Activated naive CD8-positive, alpha-beta T cell treated with anti-CD3 and anti-CD28 coated beads for 36 hours (primary cell): ENCODE measurements around the gene NYNRIN. TPM values are rescaled to one million over a fixed set of nuclear protein-coding genes. Genes with fewer than 3 reads are reported as not detected.

Experiments used
- DNase-seq: peaks from one replicate; pipeline ENCODE4 v3.0.0; 2021
- H3K27ac Mint-ChIP-seq: one replicate; pipeline ENCODE4 v1.8.0; 2022; ENCODE audit warnings: mild to moderate bottlenecking, moderate library complexity, mixed read lengths
- H3K27me3 Mint-ChIP-seq: one replicate; pipeline ENCODE4 v1.8.0; 2022; ENCODE audit warnings: mild to moderate bottlenecking, mixed read lengths
- H3K36me3 Mint-ChIP-seq: one replicate; pipeline ENCODE4 v1.8.0; 2021; ENCODE audit warnings: mild to moderate bottlenecking, mixed read lengths
- H3K4me1 Mint-ChIP-seq: one replicate; pipeline ENCODE4 v1.8.0; 2021; ENCODE audit warnings: mixed read lengths
- H3K4me3 Mint-ChIP-seq: one replicate; pipeline ENCODE4 v1.8.0; 2022; ENCODE audit warnings: mild to moderate bottlenecking, moderate library complexity, mixed read lengths
- H3K9me3 Mint-ChIP-seq: one replicate; pipeline ENCODE4 v1.8.0; 2022; ENCODE audit warnings: mixed read lengths
- total RNA-seq, 2 experiments: library from RNA; stranded (reverse); gene quantifications; one replicate each; pipeline ENCODE4 v1.2.3, GENCODE V29; 2021

The NYNRIN gene
- total RNA-seq, 2 experiments from 2014 or later = 0.08 to 0.10 TPM

- no peaks in the 10 kb centered on the region for H3K9me3 Mint-ChIP-seq
- no peak overlapping the region for H3K27ac Mint-ChIP-seq
- H3K36me3 Mint-ChIP-seq = peaks cover 10% of the 10 kb centered on the region
- peaks cover 38% of the 10 kb centered on the region for H3K4me1 Mint-ChIP-seq
- no peak for DNase-seq
- no peaks in the 10 kb centered on the region for H3K27me3 Mint-ChIP-seq
- no peak overlapping the region for H3K4me3 Mint-ChIP-seq
Observed at GRCh38 chr14:24426912-24427536, 28.2 kb downstream of the NYNRIN start.

- Mint-ChIP-seq H3K4me3 (peak overlapping the region; percentile 14), H3K4me1 (peaks cover 39% of the 10 kb centered on the region), H3K27me3 (no peaks in the 10 kb centered on the region), H3K27ac (peak overlapping the region; percentile 71), H3K36me3 (peaks cover 12% of the 10 kb centered on the region), H3K9me3 (no peaks in the 10 kb centered on the region)
- DNase-seq = no peak
Observed at GRCh38 chr14:24427537-24428508, 29.0 kb downstream of the NYNRIN start.

GRCh38 chr14:24428628-24429394, 30.0 kb downstream of the NYNRIN start:
- H3K4me3 Mint-ChIP-seq = peak overlapping the region; percentile 90
- H3K27ac Mint-ChIP-seq = peak overlapping the region; percentile 97
- no peak for DNase-seq
- no peaks in the 10 kb centered on the region for H3K9me3 Mint-ChIP-seq
- H3K27me3 Mint-ChIP-seq = no peaks in the 10 kb centered on the region
- H3K4me1 Mint-ChIP-seq = peaks cover 44% of the 10 kb centered on the region
- H3K36me3 Mint-ChIP-seq = peaks cover 19% of the 10 kb centered on the region

GRCh38 chr14:24429395-24430142, 30.8 kb downstream of the NYNRIN start, which contains the start of the genes CBLN3 and KHNYN:
CBLN3 (minus strand) TSS chr14:24429668; CDS start chr14:24429054, 614 bp downstream.
KHNYN (plus strand) TSS chr14:24429954; CDS start chr14:24430731, 777 bp downstream.
- Mint-ChIP-seq H3K4me1 (peaks cover 44% of the 10 kb centered on the region), H3K27me3 (no peaks in the 10 kb centered on the region), H3K4me3 (peak within 1 kb of the TSS; percentile 92), H3K36me3 (peaks cover 19% of the 10 kb centered on the region), H3K27ac (peak within 1 kb of the TSS; percentile 97), H3K9me3 (no peaks in the 10 kb centered on the region)
- DNase-seq = peak; percentile 90

- Mint-ChIP-seq H3K27ac (peak overlapping the region; percentile 97), H3K36me3 (peaks cover 19% of the 10 kb centered on the region), H3K4me3 (peak overlapping the region; percentile 92), H3K4me1 (peaks cover 42% of the 10 kb centered on the region), H3K27me3 (no peaks in the 10 kb centered on the region), H3K9me3 (no peaks in the 10 kb centered on the region)
- peak; percentile 69 for DNase-seq
Observed at GRCh38 chr14:24430143-24430681, 31.4 kb downstream of the NYNRIN start.

- no peaks in the 10 kb centered on the region for H3K9me3 Mint-ChIP-seq
- H3K27ac Mint-ChIP-seq = peak overlapping the region; percentile 97
- H3K4me1 Mint-ChIP-seq = peaks cover 35% of the 10 kb centered on the region
- H3K27me3 Mint-ChIP-seq = no peaks in the 10 kb centered on the region
- H3K4me3 Mint-ChIP-seq = peak overlapping the region; percentile 92
- H3K36me3 Mint-ChIP-seq = peaks cover 21% of the 10 kb centered on the region
- peak; percentile 74 for DNase-seq
Observed at GRCh38 chr14:24430682-24431568, 32.1 kb downstream of the NYNRIN start.

- peak overlapping the region; percentile 92 for H3K4me3 Mint-ChIP-seq
- peak overlapping the region; percentile 97 for H3K27ac Mint-ChIP-seq
- H3K27me3 Mint-ChIP-seq = no peaks in the 10 kb centered on the region
- peaks cover 33% of the 10 kb centered on the region for H3K4me1 Mint-ChIP-seq
- DNase-seq = peak; percentile 91
- H3K9me3 Mint-ChIP-seq = no peaks in the 10 kb centered on the region
- peaks cover 20% of the 10 kb centered on the region for H3K36me3 Mint-ChIP-seq
Observed at GRCh38 chr14:24431569-24432258, 32.9 kb downstream of the NYNRIN start.

- Mint-ChIP-seq H3K27ac (no peak overlapping the region), H3K4me3 (no peak overlapping the region), H3K4me1 (peaks cover 35% of the 10 kb centered on the region), H3K27me3 (no peaks in the 10 kb centered on the region), H3K9me3 (no peaks in the 10 kb centered on the region), H3K36me3 (peaks cover 27% of the 10 kb centered on the region)
- no peak for DNase-seq
Observed at GRCh38 chr14:24432259-24433131, 33.7 kb downstream of the NYNRIN start.

- Mint-ChIP-seq H3K27me3 (no peaks in the 10 kb centered on the region), H3K4me1 (peaks cover 45% of the 10 kb centered on the region), H3K9me3 (no peaks in the 10 kb centered on the region), H3K36me3 (peaks cover 37% of the 10 kb centered on the region), H3K4me3 (no peak overlapping the region), H3K27ac (no peak overlapping the region)
- DNase-seq = no peak
Observed at GRCh38 chr14:24434036-24434435, 35.2 kb downstream of the NYNRIN start.

GRCh38 chr14:24434676-24435075, 35.9 kb downstream of the NYNRIN start:
- Mint-ChIP-seq H3K27ac (peak overlapping the region; percentile 22), H3K9me3 (no peaks in the 10 kb centered on the region), H3K27me3 (no peaks in the 10 kb centered on the region), H3K36me3 (peaks cover 41% of the 10 kb centered on the region), H3K4me1 (peaks cover 46% of the 10 kb centered on the region), H3K4me3 (no peak overlapping the region)
- no peak for DNase-seq

- Mint-ChIP-seq H3K9me3 (no peaks in the 10 kb centered on the region), H3K4me1 (peaks cover 47% of the 10 kb centered on the region), H3K27me3 (no peaks in the 10 kb centered on the region), H3K27ac (no peak overlapping the region), H3K36me3 (peaks cover 42% of the 10 kb centered on the region), H3K4me3 (no peak overlapping the region)
- DNase-seq = no peak
Observed at GRCh38 chr14:24435192-24435810, 36.5 kb downstream of the NYNRIN start.

GRCh38 chr14:24435998-24436354, 37.2 kb downstream of the NYNRIN start:
- Mint-ChIP-seq H3K27me3 (no peaks in the 10 kb centered on the region), H3K4me3 (no peak overlapping the region), H3K4me1 (peaks cover 52% of the 10 kb centered on the region), H3K36me3 (peaks cover 47% of the 10 kb centered on the region), H3K9me3 (no peaks in the 10 kb centered on the region), H3K27ac (no peak overlapping the region)
- no peak for DNase-seq
